NCI-H1436 (cell line): ENCODE data around the gene PRKG2.

Experiments used
- DNase-seq: peaks from one replicate; lab custom pipeline; 2025; lab: John Stamatoyannopoulos, UW

Gene PRKG2

GRCh38 chr4:81096566-81096965 is 118.5 kb downstream of the PRKG2 start:
- DNase-seq: no peak

GRCh38 chr4:81095389-81095788 is 119.6 kb downstream of the PRKG2 start:
- DNase-seq: no peak

DNA sequence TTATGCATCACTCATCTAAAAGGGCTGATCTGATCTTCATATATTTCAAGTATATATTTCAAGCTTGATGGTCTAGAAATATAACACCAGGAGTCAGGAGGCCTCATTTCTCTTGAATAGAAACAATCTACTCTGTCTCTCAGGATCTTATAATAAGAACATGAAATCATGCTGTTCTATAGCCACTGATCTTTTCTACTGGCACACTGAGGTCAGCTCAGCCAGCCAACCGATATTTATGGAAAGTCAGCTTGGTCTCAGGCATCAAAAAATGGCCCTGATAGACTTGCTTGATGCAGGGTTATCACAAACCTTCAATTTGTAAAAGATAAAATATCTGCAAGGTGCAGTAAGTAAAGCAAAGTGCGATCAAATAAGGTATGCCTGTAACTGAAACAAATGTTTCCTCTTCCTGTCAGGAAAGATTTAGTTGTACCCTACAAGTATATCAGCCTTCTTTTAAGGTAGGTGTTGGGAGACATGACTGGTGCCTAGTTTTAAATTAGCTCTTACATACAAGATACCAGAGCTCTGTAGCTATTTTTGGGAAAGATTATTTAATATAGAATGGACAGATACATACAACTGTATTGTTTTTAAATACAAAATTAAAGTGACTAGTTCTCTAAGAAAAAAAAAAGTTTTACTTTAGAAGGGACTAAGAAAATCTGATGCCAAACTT is 121.2 kb downstream of the PRKG2 start:
- no peak for DNase-seq

DNA sequence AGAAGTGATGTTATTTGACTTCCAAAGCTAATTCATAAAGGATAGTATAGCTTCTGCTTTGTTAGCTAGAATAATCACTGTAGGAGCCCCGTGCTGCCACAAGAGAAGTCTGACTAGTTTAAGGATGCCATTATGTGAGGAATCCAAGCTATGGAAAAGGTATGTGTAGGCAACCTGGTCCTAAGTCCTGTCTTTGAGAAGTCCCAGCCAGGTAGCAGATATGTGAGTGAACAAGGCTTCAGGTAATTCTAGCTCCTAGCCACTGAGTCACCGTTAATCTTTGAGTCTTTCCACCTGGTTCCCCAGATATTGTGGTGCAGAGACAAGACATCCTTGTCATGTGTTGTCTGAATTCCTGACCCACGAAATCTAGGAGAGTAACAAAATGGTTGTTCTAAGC is 129.0 kb downstream of the PRKG2 start:
- DNase-seq: no peak

- DNase-seq: no peak
Measured at GRCh38 chr4:81085291-81085690, 129.7 kb downstream of the PRKG2 start.

- no peak for DNase-seq
Measured at GRCh38 chr4:81084634-81085033, 130.4 kb downstream of the PRKG2 start.

DNA sequence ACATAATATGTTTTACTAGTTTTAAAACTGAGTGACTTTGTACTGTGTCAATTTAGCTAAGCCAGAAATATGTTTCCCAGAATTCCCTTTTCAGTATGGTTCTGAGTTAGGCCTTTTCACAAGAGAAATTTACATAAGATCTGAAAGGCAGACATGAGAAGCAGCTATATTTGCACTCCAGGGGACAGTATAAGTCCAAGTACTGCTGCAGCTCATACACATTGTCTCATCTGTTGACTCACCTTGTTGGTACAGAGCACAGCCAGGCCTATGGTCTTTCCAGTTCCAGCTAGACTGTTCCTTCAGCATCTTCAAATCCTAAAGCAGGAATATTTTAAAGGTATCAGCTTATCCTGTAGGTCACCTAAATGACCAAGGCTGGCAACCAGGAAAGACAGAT is 131.0 kb downstream of the PRKG2 start:
- no peak for DNase-seq

DNA sequence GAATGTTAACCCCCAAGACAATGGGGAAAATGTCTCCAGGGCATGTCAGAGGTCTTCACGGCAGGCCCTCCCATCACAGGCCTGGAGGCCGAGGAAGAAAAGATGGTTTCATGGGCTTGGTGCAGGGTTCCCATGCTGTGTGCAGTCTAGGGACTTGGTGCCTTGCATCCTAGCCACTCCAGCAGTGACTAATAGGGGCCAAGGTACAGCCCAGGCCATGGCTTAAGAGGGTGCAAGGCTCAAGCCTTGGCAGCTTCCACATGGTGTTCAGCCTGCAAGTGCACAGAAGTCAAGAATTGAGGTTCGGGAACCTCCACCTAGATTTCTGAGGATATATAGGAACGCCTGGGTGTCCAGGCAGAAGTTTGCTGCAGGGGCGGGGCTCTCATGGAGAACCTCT is 133.9 kb downstream of the PRKG2 start:
- no peak for DNase-seq

DNA sequence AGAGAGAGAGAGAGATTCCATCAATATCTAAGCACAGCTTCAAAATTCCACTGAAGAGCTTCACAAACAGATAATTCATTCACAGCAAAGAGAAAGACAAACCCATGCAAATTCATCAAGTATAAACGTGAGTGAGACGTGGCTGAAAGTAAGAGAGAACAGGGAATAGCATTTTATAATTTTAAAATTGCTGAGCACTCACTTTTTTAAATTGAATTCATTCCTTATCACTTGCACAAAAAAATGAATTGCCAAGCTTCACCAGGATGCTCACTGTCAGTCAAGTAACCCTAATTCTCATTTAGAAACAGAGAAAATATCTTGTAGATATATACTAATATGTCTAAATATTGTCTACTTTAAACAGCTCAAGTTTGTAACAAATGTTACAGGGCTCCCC is 144.0 kb downstream of the PRKG2 start:
- no peak for DNase-seq

- peak; percentile 82 for DNase-seq
Measured at GRCh38 chr4:81069706-81070331, 145.2 kb downstream of the PRKG2 start.

GRCh38 chr4:81065446-81065845 is 149.6 kb downstream of the PRKG2 start:
- no peak for DNase-seq

DNA sequence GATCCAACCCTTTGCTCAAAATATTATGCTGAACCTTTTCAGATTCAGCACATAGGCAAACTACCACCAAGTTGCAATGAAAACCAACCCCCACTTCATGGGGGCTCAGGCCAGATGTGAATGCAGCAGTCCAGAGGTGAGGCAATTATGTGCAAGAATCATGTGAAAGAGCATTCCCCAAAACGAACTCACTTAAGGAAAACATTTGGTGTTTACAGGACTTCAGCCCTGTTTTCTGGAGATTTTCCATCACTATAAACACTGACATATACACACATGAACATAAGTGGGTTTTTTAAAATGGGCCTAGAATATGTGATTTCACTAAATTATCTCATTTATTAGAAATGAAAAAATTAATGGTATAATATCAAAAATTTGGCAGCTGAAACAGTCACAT is 153.0 kb downstream of the PRKG2 start:
- no peak for DNase-seq

DNA sequence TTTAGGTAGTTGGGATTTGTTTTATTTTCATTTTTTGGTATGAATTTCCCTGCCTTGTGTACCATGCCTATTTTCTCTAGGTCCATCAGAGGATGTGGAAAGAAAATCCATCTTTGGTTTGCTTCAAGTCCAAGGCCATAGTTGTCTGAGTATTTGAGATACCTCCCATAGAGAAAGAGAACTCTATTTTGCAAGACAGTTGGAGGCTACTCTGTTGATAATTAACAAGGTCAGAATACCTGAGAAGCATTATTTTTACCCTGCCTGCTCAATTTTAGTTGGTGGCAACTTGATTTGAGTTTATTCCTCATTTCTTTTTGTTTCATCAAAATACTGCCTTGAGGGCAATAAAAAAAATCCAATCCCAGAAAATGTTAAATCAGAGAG is 153.7 kb downstream of the PRKG2 start:
- DNase-seq: no peak

DNA sequence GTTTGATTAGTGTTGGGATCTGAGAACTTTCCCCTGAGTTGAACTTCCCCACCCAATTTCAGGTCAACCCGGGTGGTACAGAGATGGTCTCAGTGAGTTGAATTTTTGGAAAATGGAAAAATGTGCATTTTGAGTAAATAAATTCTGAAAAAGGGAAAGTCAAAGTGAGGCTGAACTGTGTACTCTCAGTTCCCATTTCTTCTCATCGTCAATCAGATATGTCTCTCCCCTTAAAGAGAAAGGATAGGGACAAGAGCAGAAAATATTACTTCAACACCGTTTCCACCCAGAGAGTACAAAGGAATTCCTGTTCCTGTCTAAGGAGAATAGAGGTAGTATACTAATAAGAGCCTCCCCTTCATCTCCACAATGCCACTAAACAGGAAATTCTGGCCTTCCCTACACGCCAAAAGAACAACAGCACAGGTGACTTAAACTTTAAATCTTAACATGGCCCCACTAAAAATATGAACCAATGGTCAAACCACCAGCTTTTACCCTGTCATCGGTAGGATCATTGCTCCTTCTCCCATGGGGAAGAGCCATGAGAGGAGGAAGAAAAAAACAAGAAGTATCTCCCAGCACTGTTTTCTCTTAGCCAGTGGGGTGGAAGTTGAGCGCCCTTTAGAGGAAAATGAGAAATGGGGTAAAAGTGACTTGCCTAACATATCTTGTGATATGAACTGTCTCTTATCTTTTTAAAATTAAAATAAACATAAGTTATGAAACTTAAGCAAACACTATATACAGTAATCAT is 154.3 kb downstream of the PRKG2 start:
- no peak for DNase-seq

DNA sequence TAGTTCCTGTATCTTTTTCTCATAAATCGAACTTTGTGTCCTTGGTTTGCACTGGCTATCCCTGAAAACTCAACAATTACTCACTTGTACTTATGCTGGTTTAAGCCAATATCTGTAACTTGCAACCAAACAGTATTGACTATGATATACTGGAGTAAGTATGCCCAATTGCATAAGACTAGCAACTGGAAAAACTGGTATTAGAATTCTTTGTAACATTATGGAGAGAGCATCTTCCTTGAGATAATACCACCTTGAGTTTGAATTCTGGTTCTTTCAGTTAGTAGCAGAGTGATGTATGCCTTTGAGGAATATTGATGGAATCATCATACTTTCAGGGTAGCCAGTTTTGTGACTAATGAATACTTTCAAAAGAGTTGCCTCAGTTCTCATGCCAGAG is 156.4 kb downstream of the PRKG2 start:
- DNase-seq: no peak

DNA sequence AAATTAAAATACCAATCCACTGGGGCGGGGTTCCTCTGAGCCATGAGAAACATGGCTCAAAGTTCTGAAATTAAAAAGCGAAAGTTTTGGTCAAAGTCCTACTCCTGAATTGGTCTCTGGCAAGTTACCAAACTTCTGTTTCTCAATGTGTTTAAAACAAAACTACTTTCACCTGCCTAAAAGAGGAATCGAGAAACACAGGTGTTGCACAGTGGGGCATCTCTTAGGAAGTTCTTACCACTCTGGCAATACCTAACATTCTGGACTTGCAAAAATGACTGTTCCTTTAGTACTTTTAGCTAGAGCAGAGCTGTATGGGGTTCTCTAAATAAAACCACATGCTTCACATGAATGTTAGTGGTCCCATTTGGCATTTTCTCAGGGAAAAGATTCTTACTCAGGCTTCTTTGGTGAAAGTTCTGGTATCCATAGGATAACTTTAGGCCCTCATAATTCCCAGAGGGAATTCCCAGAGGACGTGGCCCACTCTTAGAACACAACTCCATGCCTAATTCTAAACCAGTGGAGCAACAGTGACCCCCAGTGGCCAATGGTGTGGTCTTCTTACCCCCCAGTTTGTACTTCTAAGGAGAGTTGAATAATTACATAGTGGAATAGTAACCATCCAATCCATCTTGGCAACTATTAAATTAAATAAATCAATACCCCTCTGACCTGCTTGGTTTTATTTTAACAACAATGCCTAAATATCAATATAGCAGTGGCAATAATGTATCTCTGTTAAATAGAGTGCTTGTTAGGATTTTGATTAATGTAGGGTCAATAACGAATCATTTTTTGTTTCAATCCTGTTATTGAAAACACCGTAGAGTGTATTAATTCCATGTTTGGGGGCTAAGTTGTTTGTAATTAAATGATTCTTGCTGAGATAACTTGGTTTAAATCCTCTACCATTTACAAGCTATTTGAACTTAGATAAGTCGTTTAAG is 162.6 kb downstream of the PRKG2 start:
- DNase-seq: peak; percentile 26

DNA sequence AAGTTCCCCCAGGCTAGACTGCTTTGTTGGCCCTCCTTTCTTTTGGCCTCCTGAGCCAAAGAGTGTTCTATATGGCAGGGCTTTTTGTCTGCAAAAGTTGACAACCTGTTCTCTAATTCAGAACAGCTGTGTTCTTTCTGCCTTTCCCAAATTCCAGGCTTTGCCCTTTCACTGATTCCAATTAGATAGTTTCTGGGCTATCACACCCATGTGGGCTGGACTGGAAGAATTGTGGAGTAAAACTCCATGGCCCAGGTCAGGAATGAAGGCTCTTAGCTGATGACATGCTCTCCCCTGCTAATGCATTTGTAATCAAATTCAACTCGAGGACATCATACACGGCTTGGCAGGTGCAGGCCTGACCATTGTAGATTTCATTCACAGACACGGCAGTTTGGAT is 165.1 kb downstream of the PRKG2 start:
- no peak for DNase-seq

DNA sequence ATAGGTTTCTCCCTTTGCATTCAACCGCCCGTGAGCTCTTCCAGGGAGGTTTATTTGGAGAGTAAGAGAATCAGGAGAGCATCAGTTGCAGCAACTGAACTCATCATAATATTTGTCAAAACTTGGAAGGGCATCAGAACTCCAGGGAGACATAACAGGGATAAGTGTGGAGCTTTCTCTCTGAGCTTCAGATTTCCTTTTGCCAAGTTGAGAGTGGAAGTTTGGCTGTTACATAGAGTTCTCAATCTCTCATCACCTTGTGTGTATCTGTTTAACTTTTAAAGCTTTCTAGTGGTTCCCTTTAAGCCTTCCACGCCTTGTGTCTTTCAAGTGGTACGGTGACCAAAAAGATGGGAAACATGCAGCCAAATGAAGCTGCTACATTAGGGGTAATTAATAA is 165.7 kb downstream of the PRKG2 start:
- no peak for DNase-seq

DNA sequence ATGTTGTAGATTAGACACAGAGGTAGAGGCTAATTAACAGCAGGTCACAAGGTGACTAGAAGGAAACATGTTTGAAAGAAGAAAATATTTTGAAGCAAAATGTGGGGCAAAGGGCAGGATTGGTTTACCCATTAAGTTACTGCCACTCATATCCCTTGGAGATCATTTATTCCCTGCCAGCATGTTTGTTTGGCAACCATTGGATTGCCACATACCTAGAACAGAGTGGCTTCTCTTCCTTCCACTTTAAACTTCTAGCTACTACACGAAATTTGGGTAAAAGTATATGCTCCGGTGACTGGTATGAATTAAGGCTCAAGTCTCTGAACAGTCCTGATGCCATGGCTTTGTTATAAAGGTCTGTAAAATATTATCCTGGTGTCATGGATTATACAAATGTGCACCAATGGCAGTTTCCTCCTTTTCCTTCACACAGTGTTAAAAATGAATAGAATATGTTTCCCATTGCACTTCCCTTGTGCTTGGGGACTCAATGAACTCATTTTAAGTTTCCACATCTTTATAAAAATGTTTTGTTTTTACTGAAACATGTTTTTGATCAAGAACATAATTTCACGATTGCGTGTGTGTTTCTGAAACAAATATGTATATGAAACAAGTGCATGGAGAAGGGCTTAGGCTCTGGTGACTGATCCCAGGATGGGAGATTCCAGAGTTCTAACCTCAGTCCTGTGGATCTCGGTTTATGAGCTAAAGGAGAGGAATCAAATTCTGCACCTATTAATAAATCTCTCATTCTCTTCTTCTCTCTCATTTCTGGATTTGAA is 172.2 kb downstream of the PRKG2 start:
- no peak for DNase-seq

DNA sequence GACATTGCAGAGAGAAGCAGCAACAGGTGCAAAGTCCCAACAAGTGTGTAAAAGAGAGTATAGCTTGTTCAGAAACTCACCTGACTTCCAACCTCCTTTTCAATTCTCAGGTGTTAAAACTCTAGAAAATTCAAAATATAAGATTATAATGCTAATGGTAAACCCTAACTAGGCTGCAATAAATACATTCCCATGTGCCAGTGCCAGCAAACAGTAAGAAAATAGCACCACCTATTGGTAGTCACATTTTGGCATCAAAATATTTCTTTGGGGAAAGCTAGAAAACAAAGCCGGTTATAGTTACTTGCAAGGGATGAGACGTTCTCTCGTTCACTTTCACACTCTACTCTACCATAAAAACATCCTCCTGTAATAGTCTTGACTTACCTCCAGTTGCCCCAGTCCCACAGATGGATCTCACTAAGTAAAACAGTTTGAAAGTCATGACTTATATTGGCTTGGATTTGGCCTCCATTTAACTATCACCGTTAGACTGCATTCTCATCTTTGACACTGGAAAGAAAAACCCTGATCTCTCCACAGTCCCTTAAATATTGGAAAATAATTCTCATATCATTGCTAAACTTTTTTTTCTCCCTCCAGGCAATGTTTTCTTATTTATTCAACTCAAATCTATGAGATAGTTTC is 174.9 kb downstream of the PRKG2 start:
- DNase-seq: peak; percentile 17
